Parathyroid adenoma (tissue), 2 donors: ENCODE results near the gene MAP3K4.

Experiments
- H2AFZ ChIP-seq: fragments of 300-600 bp; sonication (generic); one replicate; pipeline ENCODE4 v1.7.0; 2017; ENCODE audit warnings: antibody characterized with exemption, mild to moderate bottlenecking
- H3K27ac ChIP-seq: fragments of 300-600 bp; sonication (generic); one replicate; pipeline ENCODE4 v1.7.0; 2017
- H3K27me3 ChIP-seq: fragments of 300-600 bp; sonication (generic); one replicate; pipeline ENCODE4 v1.7.0; 2017; ENCODE audit warnings: low read length; ENCODE audit not compliant: control insufficient read depth, insufficient read depth
- H3K36me3 ChIP-seq: fragments of 300-600 bp; sonication (generic); one replicate; pipeline ENCODE4 v1.7.0; 2017; ENCODE audit warnings: low read length; ENCODE audit not compliant: control insufficient read depth, insufficient read depth
- H3K4me1 ChIP-seq: fragments of 300-600 bp; sonication (generic); one replicate; pipeline ENCODE4 v1.7.0; 2017; ENCODE audit warnings: control low read depth
- H3K4me2 ChIP-seq: fragments of 300-600 bp; sonication (generic); one replicate; pipeline ENCODE4 v1.7.0; 2017; ENCODE audit warnings: low read length
- H3K4me3 ChIP-seq: fragments of 300-600 bp; sonication (generic); one replicate; pipeline ENCODE4 v1.7.0; 2017; ENCODE audit warnings: low read depth, low read length
- H3K79me2 ChIP-seq: fragments of 300-600 bp; sonication (generic); one replicate; pipeline ENCODE4 v1.7.0; 2017; ENCODE audit warnings: control low read depth
- H3K9ac ChIP-seq: fragments of 300-600 bp; sonication (generic); one replicate; pipeline ENCODE4 v1.7.0; 2017; ENCODE audit warnings: mild to moderate bottlenecking
- H3K9me3 ChIP-seq: fragments of 300-600 bp; sonication (generic); one replicate; pipeline ENCODE4 v1.7.0; 2017; ENCODE audit warnings: low read length; ENCODE audit not compliant: control insufficient read depth
- CTCF ChIP-seq: fragments of 300-600 bp; sonication (generic); IDR thresholded peaks from one replicate; pipeline ENCODE4 v1.7.0; 2017; ENCODE audit warnings: antibody characterized with exemption, mild to moderate bottlenecking
- donor health status: primary hyperparathyroidism.

The MAP3K4 gene

DNA sequence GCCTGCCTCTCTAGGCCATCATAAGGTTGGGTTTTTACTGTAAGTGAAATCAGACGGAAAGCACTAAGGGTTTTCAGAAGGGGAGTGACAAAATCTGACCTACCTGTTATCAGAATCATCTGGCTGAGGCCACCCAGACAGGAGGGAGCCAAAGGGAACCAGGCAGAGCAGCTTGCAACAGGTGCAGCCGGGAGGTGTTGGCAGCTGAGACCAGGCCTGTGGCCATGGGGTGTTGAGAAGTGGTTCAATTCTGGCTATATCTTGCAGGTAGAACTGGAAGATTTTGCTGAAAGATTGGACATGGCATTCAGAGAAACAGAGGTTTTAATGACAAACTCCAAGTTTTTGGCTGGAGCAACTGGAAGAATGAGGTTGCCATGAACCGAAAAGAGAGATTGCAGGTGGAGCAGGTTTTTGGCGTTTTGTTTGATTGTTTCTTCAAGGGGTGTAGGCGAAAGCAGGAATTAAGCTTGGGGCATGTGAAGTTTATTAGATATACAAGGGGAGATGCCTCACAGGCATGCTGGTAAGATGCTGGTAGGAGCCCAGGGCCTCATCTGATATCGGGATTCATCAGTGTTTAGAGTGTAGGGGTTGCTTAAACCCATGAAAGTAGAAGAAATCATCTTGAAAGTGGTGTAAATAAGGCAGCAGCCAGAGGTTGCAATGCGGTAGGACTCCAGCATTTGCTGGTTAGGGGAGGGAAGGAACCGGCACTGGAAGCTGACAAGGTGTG, 35.1 kb upstream of the MAP3K4 start:
- no peak for TF ChIP-seq CTCF
- Histone ChIP-seq H3K27ac (no peak overlapping the region), H3K4me3 (no peak overlapping the region), H3K9ac (no peak overlapping the region), H2AFZ (peak overlapping the region; percentile 57), H3K27me3 (no peaks in the 10 kb centered on the region), H3K4me2 (no peak overlapping the region), H3K79me2 (no peaks in the 10 kb centered on the region), H3K36me3 (no peaks in the 10 kb centered on the region), H3K9me3 (no peaks in the 10 kb centered on the region), H3K4me1 (peaks cover 13% of the 10 kb centered on the region)

- H3K27ac ChIP-seq: no peak overlapping the region
- TF ChIP-seq CTCF: no peak
- H3K4me2 ChIP-seq: no peak overlapping the region
- no peak overlapping the region for H3K4me3 ChIP-seq
- H2AFZ ChIP-seq: no peak overlapping the region
- no peaks in the 10 kb centered on the region for H3K36me3 ChIP-seq
- H3K9me3 ChIP-seq: no peaks in the 10 kb centered on the region
- no peaks in the 10 kb centered on the region for H3K79me2 ChIP-seq
- H3K27me3 ChIP-seq: no peaks in the 10 kb centered on the region
- H3K9ac ChIP-seq: no peak overlapping the region
- peaks cover 13% of the 10 kb centered on the region for H3K4me1 ChIP-seq
Observed at GRCh38 chr6:160959726-160960435, 31.7 kb upstream of the MAP3K4 start.

- Histone ChIP-seq H3K4me2 (no peak overlapping the region), H3K4me3 (no peak overlapping the region), H3K9me3 (no peaks in the 10 kb centered on the region), H3K27ac (no peak overlapping the region), H2AFZ (no peak overlapping the region), H3K27me3 (no peaks in the 10 kb centered on the region), H3K9ac (no peak overlapping the region), H3K36me3 (no peaks in the 10 kb centered on the region), H3K4me1 (peaks cover 11% of the 10 kb centered on the region), H3K79me2 (no peaks in the 10 kb centered on the region)
- TF ChIP-seq CTCF: no peak
Observed at GRCh38 chr6:160960839-160961238, 30.7 kb upstream of the MAP3K4 start.

GRCh38 chr6:160962835-160963623, 28.5 kb upstream of the MAP3K4 start:
- no peak overlapping the region for H2AFZ ChIP-seq
- H3K36me3 ChIP-seq: no peaks in the 10 kb centered on the region
- H3K4me1 ChIP-seq: no peaks in the 10 kb centered on the region
- H3K9ac ChIP-seq: no peak overlapping the region
- H3K27ac ChIP-seq: no peak overlapping the region
- no peaks in the 10 kb centered on the region for H3K27me3 ChIP-seq
- no peak for TF ChIP-seq CTCF
- H3K4me2 ChIP-seq: no peak overlapping the region
- H3K9me3 ChIP-seq: no peaks in the 10 kb centered on the region
- H3K79me2 ChIP-seq: no peaks in the 10 kb centered on the region
- no peak overlapping the region for H3K4me3 ChIP-seq
